GM21717 (cell line): ENCODE results near the gene BEAN1.
A peak's percentile ranks its signal among the peaks of the same experiment; 100 is the strongest.

Source experiments
- ATAC-seq: cut with Tn5 transposase; IDR thresholded peaks from one replicate; pipeline ENCODE4 v1.9.1; 2021; ENCODE audit warnings: mild to moderate bottlenecking, moderate library complexity; ENCODE audit not compliant: unreplicated experiment

BEAN1 gene

GRCh38 chr16:66468321-66468965 lies 41.3 kb downstream of the BEAN1 start:
- no peak for ATAC-seq

GRCh38 chr16:66469291-66469946 lies 42.3 kb downstream of the BEAN1 start:
- no peak for ATAC-seq

GRCh38 chr16:66469947-66470546 lies 43.0 kb downstream of the BEAN1 start:
- no peak for ATAC-seq

- ATAC-seq = no peak
These were observed 43.5 kb downstream of the BEAN1 start for GRCh38 chr16:66470556-66470955.

GRCh38 chr16:66471264-66471663 lies 44.2 kb downstream of the BEAN1 start:
- no peak for ATAC-seq

- no peak for ATAC-seq
These were observed 44.8 kb downstream of the BEAN1 start for GRCh38 chr16:66471716-66472393.

- no peak for ATAC-seq
These were observed 46.0 kb downstream of the BEAN1 start for GRCh38 chr16:66473051-66473571.

GRCh38 chr16:66473654-66474519 lies 46.8 kb downstream of the BEAN1 start:
- ATAC-seq = no peak

- peak; percentile 89 for ATAC-seq
These were observed 47.7 kb downstream of the BEAN1 start for GRCh38 chr16:66474750-66475199.

- ATAC-seq = no peak
These were observed 48.1 kb downstream of the BEAN1 start for GRCh38 chr16:66475232-66475631.

GRCh38 chr16:66476328-66477027 lies 49.4 kb downstream of the BEAN1 start:
- no peak for ATAC-seq

- no peak for ATAC-seq
These were observed 50.0 kb downstream of the BEAN1 start for GRCh38 chr16:66477028-66477515.

GRCh38 chr16:66478733-66479511 lies 51.8 kb downstream of the BEAN1 start:
- peak; percentile 69 for ATAC-seq

- ATAC-seq = no peak
These were observed 52.7 kb downstream of the BEAN1 start for GRCh38 chr16:66479661-66480264.

- ATAC-seq = no peak
These were observed 53.4 kb downstream of the BEAN1 start for GRCh38 chr16:66480265-66481080.

- ATAC-seq = no peak
These were observed 54.2 kb downstream of the BEAN1 start for GRCh38 chr16:66481081-66481942.

GRCh38 chr16:66481943-66482390 lies 54.9 kb downstream of the BEAN1 start:
- no peak for ATAC-seq
